GM18868 (cell line): ENCODE data around the gene GOLGA8G.
"Not testable (repeated sequence)": the region's sequence is repeated elsewhere in the genome, so short reads cannot be mapped to it uniquely, and the experiment has no call there.

Source experiments
- ATAC-seq: cut with Tn5 transposase; IDR thresholded peaks from one replicate; pipeline ENCODE4 v1.9.1; 2021; ENCODE audit warnings: mild to moderate bottlenecking, moderate library complexity; ENCODE audit not compliant: unreplicated experiment

GOLGA8G gene, protein sequence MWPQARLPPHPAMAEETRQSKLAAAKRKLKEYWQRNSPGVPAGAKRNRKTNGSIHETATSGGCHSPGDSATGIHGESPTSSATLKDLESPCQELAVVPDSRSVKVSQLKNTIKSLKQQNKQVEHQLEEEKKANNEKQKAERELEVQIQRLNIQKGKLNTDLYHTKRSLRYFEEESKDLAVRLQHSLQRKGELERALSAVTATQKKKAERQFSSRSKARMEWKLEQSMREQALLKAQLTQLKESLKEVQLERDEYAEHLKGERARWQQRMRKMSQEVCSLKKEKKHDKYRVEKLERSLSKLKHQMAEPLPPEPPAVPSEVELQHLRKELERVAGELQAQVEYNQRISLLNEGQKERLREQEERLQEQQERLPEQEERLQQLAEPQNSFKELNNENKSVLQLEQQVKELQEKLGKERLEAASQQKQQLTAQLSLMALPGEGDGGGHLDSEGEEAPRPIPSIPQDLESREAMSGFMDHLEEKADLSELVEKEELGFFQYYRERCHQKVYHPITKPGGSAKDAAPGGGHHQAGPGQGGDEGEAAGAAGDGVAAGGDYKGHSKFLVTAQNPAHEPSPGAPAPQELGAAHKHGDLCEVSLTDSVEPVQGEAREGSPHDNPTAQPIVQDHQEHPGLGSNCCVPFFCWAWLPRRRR

GRCh38 chr15:28532954-28533353, at the start of gene GOLGA8G:
TSS of gene GOLGA8G (minus strand) at chr15:28532971. CDS start at chr15:28532909, 62 bp downstream.
- ATAC-seq, result not testable (repeated sequence)

DNA sequence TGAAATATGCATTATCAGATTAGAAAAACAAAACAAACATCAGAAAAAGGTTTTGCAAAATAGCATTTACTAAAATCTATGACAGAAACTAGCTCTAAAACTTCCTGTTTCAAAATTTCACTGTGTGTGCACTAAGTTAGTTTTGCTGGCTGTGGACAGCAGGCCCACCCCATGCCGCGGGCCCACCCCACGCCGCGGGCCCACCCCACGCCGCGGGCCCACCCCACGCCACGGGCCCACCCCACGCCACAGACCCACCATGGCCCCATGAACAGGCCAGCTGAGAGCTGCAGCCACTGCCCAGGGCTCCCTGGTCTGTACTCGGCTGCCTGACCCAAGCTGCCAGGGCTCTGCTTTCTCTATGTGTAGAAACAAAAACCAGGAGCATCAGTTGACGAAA, 40.6 kb upstream of the GOLGA8G start:
- ATAC-seq, result not testable (repeated sequence)

GRCh38 chr15:28553268-28553667, 20.5 kb upstream of the GOLGA8G start, which contains the start of gene GOLGA6L25:
TSS of gene GOLGA6L25 (plus strand) at chr15:28553568. CDS start at chr15:28553629, 61 bp downstream.
- ATAC-seq, result not testable (repeated sequence)

DNA sequence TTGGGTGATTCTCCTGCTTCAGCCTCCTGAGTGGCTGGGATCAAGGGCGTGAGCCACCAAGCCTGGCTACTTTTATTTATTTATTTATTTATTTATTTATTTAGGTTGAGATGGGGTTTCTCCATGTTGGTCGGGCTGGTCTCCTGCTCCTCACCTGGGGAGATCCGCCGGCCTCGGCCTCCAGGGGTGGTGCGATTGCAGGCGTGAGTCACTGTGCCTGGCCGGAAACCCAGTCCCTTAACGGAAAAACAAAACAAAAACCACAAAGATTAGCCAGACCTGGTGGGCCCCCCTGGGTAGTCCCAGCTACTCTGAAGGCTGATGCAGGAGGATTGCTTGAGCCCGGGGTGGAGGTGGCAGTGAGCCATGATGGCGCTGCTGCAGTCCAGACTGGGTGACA, 17.6 kb downstream of the GOLGA8G start:
- not testable (repeated sequence) for ATAC-seq

DNA sequence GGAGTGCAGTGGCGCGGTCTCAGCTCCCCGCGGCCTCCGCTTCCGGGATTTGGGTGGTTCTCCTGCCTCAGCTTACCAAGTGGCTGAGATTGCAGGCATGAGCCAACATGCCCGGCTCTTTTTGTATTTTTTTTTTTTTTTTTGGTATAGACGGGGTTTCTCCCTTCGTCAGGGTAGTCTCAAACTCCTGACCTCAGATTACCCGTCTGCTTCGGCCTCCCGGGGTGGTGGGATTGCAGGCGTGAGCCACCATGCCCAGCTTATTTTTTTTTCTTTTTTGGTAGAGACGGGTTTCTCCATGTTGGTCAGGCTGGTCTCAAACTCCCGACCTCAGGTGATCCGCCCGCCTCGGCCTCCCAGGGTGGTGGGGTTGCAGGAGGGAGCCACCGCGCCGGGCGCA, 18.6 kb downstream of the GOLGA8G start:
- ATAC-seq, result not testable (repeated sequence)

- ATAC-seq, result not testable (repeated sequence)
These were observed 24.4 kb downstream of the GOLGA8G start for GRCh38 chr15:28508217-28508889.

GRCh38 chr15:28481340-28481739, 51.4 kb downstream of the GOLGA8G start:
- not testable (repeated sequence) for ATAC-seq
